ENCODE measurements around the gene STX2.

Gene STX2

DNA sequence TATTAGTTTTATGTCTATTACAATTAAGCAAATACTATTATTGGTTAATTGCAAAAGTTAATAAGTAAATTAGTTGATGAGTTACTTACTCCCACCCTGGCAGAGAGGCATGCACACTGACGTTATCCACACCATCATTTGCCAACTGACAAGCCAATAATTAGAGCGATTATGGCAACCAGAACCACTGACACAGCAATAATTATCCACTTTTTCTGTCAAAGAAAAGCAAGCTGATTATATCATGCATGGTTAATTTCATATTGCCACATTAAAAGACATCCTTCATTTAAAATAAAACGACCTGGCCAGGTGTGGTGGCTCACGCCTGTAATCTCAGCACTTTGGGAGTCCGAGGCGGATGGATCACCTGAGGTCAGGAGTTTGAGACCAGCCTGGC lies 43.1 kb downstream of the STX2 start:
- in situ Hi-C loops (cut with MboI; ENCODE audit: low sequenced_read_pairs, unreplicated experiment) = no loop called here
- TF ChIP-seq, protein P1, sequence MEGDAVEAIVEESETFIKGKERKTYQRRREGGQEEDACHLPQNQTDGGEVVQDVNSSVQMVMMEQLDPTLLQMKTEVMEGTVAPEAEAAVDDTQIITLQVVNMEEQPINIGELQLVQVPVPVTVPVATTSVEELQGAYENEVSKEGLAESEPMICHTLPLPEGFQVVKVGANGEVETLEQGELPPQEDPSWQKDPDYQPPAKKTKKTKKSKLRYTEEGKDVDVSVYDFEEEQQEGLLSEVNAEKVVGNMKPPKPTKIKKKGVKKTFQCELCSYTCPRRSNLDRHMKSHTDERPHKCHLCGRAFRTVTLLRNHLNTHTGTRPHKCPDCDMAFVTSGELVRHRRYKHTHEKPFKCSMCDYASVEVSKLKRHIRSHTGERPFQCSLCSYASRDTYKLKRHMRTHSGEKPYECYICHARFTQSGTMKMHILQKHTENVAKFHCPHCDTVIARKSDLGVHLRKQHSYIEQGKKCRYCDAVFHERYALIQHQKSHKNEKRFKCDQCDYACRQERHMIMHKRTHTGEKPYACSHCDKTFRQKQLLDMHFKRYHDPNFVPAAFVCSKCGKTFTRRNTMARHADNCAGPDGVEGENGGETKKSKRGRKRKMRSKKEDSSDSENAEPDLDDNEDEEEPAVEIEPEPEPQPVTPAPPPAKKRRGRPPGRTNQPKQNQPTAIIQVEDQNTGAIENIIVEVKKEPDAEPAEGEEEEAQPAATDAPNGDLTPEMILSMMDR (IDR thresholded peaks at IDR 0.05; ENCODE audit: borderline replicate concordance, control extremely low read depth, extremely low read depth, insufficient read depth, missing control alignments) = no peak
- no peak for DNase-seq (ENCODE audit: low spot score)

GRCh38 chr12:130793554-130793849 lies 45.5 kb downstream of the STX2 start:
- TF ChIP-seq, protein P1 (IDR thresholded peaks at IDR 0.05; ENCODE audit: borderline replicate concordance, control extremely low read depth, extremely low read depth, insufficient read depth, missing control alignments) = no peak
- no peak for DNase-seq (ENCODE audit: low spot score)
- in situ Hi-C loops (cut with MboI; ENCODE audit: low sequenced_read_pairs, unreplicated experiment) = no loop called here

DNA sequence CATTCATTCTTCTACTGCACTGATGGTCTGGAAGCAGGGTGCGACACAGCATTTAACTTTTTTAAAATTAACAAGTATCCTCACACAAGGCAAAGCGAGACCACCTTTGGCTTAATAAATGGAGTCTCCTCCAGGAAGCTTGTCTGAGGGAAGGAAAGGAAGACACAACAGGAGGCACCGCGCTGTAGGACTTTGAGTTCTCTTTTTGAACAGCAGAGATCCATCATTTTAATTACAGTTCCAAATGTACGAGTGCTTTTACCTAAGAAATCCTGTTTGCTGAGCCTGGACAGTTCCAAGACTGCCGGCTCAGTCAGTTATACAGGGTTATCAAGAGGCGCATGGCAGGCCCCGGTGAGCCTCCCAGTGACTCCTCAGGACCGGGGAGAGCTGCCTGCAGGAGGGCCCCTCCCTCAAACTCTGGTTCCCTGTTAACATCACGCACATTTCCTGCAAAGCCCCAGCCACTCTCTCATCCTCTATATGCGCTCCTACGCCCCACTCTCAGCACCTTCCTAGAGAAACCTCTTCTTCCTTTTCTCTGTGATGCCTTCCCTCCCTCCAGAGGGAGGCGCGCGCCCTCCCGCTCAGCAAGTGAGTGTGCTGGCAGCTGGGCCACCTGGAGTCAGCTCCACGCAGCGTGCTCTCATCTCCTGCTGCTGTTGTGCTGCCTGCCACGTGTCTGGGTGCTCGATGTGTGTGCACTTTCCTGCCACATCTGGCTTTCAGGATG lies 46.1 kb downstream of the STX2 start:
- TF ChIP-seq, protein P1 (IDR thresholded peaks at IDR 0.05; ENCODE audit: borderline replicate concordance, control extremely low read depth, extremely low read depth, insufficient read depth, missing control alignments) = no peak

GRCh38 chr12:130791629-130792028 lies 47.4 kb downstream of the STX2 start:
- TF ChIP-seq, protein P1 (IDR thresholded peaks at IDR 0.05; ENCODE audit: borderline replicate concordance, control extremely low read depth, extremely low read depth, insufficient read depth, missing control alignments) = no peak
- no peak for DNase-seq (ENCODE audit: low spot score)
- in situ Hi-C loops (cut with MboI; ENCODE audit: low sequenced_read_pairs, unreplicated experiment) = no loop called here

More for the DNA sequence above, 46.1 kb downstream of the STX2 start:
- in situ Hi-C loops (cut with MboI; ENCODE audit: low sequenced_read_pairs, unreplicated experiment) = no loop called here
- DNase-seq (ENCODE audit: low spot score) = no peak

GRCh38 chr12:130788515-130788914 lies 50.5 kb downstream of the STX2 start:
- TF ChIP-seq, protein P1 (IDR thresholded peaks at IDR 0.05; ENCODE audit: borderline replicate concordance, control extremely low read depth, extremely low read depth, insufficient read depth, missing control alignments) = no peak
- in situ Hi-C loops (cut with MboI; ENCODE audit: low sequenced_read_pairs, unreplicated experiment) = no loop called here
- no peak for DNase-seq (ENCODE audit: low spot score)

- DNase-seq (ENCODE audit: low spot score) = no peak
- TF ChIP-seq, protein P1 (IDR thresholded peaks at IDR 0.05; ENCODE audit: borderline replicate concordance, control extremely low read depth, extremely low read depth, insufficient read depth, missing control alignments) = no peak
- in situ Hi-C loops (cut with MboI; ENCODE audit: low sequenced_read_pairs, unreplicated experiment) = no loop called here
These were observed 51.3 kb downstream of the STX2 start for GRCh38 chr12:130787445-130788410.

All from GM13976 (cell line).